ENCODE results near the gene ATP6V1G2.

- TF ChIP-seq, protein P1, sequence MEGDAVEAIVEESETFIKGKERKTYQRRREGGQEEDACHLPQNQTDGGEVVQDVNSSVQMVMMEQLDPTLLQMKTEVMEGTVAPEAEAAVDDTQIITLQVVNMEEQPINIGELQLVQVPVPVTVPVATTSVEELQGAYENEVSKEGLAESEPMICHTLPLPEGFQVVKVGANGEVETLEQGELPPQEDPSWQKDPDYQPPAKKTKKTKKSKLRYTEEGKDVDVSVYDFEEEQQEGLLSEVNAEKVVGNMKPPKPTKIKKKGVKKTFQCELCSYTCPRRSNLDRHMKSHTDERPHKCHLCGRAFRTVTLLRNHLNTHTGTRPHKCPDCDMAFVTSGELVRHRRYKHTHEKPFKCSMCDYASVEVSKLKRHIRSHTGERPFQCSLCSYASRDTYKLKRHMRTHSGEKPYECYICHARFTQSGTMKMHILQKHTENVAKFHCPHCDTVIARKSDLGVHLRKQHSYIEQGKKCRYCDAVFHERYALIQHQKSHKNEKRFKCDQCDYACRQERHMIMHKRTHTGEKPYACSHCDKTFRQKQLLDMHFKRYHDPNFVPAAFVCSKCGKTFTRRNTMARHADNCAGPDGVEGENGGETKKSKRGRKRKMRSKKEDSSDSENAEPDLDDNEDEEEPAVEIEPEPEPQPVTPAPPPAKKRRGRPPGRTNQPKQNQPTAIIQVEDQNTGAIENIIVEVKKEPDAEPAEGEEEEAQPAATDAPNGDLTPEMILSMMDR (IDR thresholded peaks at IDR 0.05) = no peak
- no peak for TF ChIP-seq POLR2AphosphoS5 (IDR thresholded peaks at IDR 0.05)
Observed at GRCh38 chr6:31534521-31535040, 11.8 kb downstream of the ATP6V1G2 start.

Data from suprapubic skin (tissue), 3 donors.